ENCODE results near the gene CACNG6.

The CACNG6 gene

DNA sequence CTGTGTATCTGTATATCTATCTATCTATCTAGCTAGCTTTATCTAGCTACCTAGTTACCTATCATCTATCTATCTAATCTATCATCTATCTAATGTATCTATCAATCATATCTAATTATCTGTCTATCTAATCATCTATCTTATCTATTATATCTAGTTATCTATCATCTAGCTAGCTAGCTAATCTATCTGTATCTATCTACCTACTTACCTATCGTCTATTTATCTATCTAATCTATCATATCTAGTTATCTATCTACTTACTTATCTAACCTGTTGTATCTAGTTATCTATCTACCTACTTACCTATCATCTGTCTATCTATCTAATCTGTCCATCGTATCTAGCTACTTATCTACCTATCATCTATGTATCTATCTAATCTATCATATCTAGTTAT lies 54.3 kb downstream of the CACNG6 start:
- no peak for DNase-seq (ENCODE audit: low read depth)

DNA sequence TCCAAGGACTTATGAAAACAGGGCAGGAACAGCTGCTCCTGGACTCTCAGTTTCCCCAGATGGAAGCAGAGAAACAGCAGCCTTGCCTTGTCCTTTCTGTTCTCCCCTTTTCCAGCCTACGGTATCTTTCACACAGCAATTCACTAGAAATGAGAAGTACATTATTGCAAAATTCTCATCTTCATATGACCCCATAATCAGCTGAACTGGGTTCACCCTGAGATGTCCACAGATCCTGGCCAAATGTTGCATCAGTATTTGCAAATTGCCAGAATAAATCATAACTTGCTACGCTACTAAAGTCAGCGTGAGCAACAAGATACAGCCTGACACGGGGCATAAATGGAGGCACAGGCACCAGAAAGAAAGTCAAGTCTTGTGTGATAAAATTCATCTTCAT lies 56.2 kb downstream of the CACNG6 start:
- DNase-seq (ENCODE audit: low read depth), result no peak
